Vagina (tissue), 2 donors: ENCODE results near the gene SMARCD1.

Source experiments
- CTCF ChIP-seq, 3 experiments: fragments of 450-650 bp in 2 of 3; fragments of 200-600 bp in 1 of 3; sonication (generic) in 1 of 3; IDR thresholded peaks; one replicate each; pipeline ENCODE4 v1.5.1; 2017 to 2019; ENCODE audit warnings: antibody characterized with exemption in 3 of 3, mild to moderate bottlenecking in 2 of 3, moderate library complexity in 2 of 3
- POLR2A ChIP-seq, 2 donors: fragments of 450-650 bp; IDR thresholded peaks; one replicate each; pipeline ENCODE4 v1.6.1; 2017; ENCODE audit warnings: antibody characterized with exemption in 2 of 2, mild to moderate bottlenecking in 2 of 2, moderate library complexity in 2 of 2

GRCh38 chr12:50073206-50073605 is 11.9 kb upstream of the SMARCD1 start:
- no peak for TF ChIP-seq POLR2A (IDR thresholded peaks at IDR 0.05)
- TF ChIP-seq CTCF (IDR thresholded peaks at IDR 0.05) = no peak
